GM19238 (cell line): ENCODE data around the gene UBE3B.

Experiments
- DNase-seq: peaks from one replicate; pipeline ENCODE4 v3.0.0; 2011; ENCODE audit warnings: low spot score; ENCODE audit not compliant: insufficient read length

UBE3B gene

GRCh38 chr12:109527489-109528123, 50.2 kb downstream of the UBE3B start:
- no peak for DNase-seq

GRCh38 chr12:109529691-109530640, 52.5 kb downstream of the UBE3B start:
- no peak for DNase-seq

GRCh38 chr12:109531411-109531810, 54.0 kb downstream of the UBE3B start:
- no peak for DNase-seq

GRCh38 chr12:109532721-109533486, 55.5 kb downstream of the UBE3B start:
- no peak for DNase-seq

GRCh38 chr12:109533487-109533740, 56.0 kb downstream of the UBE3B start:
- no peak for DNase-seq

GRCh38 chr12:109534456-109534855, 57.0 kb downstream of the UBE3B start:
- DNase-seq: no peak

GRCh38 chr12:109535231-109535862, 57.9 kb downstream of the UBE3B start:
- DNase-seq: no peak

- DNase-seq: no peak
These were observed 58.4 kb downstream of the UBE3B start for GRCh38 chr12:109535863-109536250.

GRCh38 chr12:109537136-109537535, 59.7 kb downstream of the UBE3B start:
- no peak for DNase-seq

GRCh38 chr12:109538191-109538863, 60.9 kb downstream of the UBE3B start:
- DNase-seq: no peak

- no peak for DNase-seq
These were observed 62.1 kb downstream of the UBE3B start for GRCh38 chr12:109539508-109539907.

- no peak for DNase-seq
These were observed 63.3 kb downstream of the UBE3B start for GRCh38 chr12:109540526-109541412.

GRCh38 chr12:109541413-109541726, 63.9 kb downstream of the UBE3B start:
- no peak for DNase-seq

- DNase-seq: no peak
These were observed 64.6 kb downstream of the UBE3B start for GRCh38 chr12:109542014-109542413.

GRCh38 chr12:109542876-109543275, 65.4 kb downstream of the UBE3B start:
- no peak for DNase-seq

GRCh38 chr12:109544955-109545531, 67.6 kb downstream of the UBE3B start:
- no peak for DNase-seq

- no peak for DNase-seq
These were observed 68.4 kb downstream of the UBE3B start for GRCh38 chr12:109545826-109546225.

- no peak for DNase-seq
These were observed 69.9 kb downstream of the UBE3B start for GRCh38 chr12:109547286-109547685.

- DNase-seq: no peak
These were observed 70.8 kb downstream of the UBE3B start for GRCh38 chr12:109548258-109548657.
